H9 (cell line): ENCODE data around the gene CACNG6. TPM values are rescaled to one million over a fixed set of nuclear protein-coding genes. Genes with fewer than 3 reads are reported as not detected.
"Not testable (repeated sequence)": the region's sequence is repeated elsewhere in the genome, so short reads cannot be mapped to it uniquely, and the experiment has no call there.

Experiments used
- DNase-seq: peaks from one replicate; pipeline ENCODE4 v3.0.0-alpha.2; 2017
- H2AFZ ChIP-seq: one replicate; pipeline ENCODE4 v1.6.1; 2013; ENCODE audit warnings: mild to moderate bottlenecking, low read length, control low read depth, moderate library complexity
- H2AK5ac ChIP-seq: 2 replicates; pipeline ENCODE4 v1.6.1; 2013; ENCODE audit warnings: low read length, control low read depth, mixed read lengths; ENCODE audit not compliant: insufficient read length
- H2BK120ac ChIP-seq: one replicate; pipeline ENCODE4 v1.6.1; 2013; ENCODE audit warnings: low read depth, mild to moderate bottlenecking, low read length, control low read depth, inconsistent platforms; ENCODE audit not compliant: poor library complexity, severe bottlenecking
- H2BK12ac ChIP-seq: 2 replicates; pipeline ENCODE4 v1.6.1; 2013; ENCODE audit warnings: low read length, control low read depth, mixed read lengths, low read depth; ENCODE audit not compliant: insufficient read length
- H2BK15ac ChIP-seq: 2 replicates; pipeline ENCODE4 v1.6.1; 2013; ENCODE audit warnings: low read depth, low read length, control low read depth
- H2BK20ac ChIP-seq: one replicate; pipeline ENCODE4 v1.6.1; 2013; ENCODE audit warnings: low read depth, mild to moderate bottlenecking, low read length, control low read depth, inconsistent platforms; ENCODE audit not compliant: poor library complexity, severe bottlenecking
- H2BK5ac ChIP-seq: 2 replicates; pipeline ENCODE4 v1.6.1; 2013; ENCODE audit warnings: low read length, control low read depth, mixed read lengths; ENCODE audit not compliant: insufficient read length
- H3K14ac ChIP-seq: 2 replicates; pipeline ENCODE4 v1.6.1; 2013; ENCODE audit warnings: low read length, control low read depth; ENCODE audit not compliant: insufficient read depth
- H3K18ac ChIP-seq: 2 replicates; pipeline ENCODE4 v1.6.1; 2013; ENCODE audit warnings: low read depth, mild to moderate bottlenecking, mixed read lengths, low read length, control low read depth; ENCODE audit not compliant: insufficient read length
- H3K23ac ChIP-seq: 2 replicates; pipeline ENCODE4 v1.6.1; 2013; ENCODE audit warnings: low read length, control low read depth, mixed read lengths, low read depth; ENCODE audit not compliant: insufficient read length
- H3K23me2 ChIP-seq: 2 replicates; pipeline ENCODE4 v1.6.1; 2013; ENCODE audit warnings: low read depth, mild to moderate bottlenecking, mixed read lengths, low read length, control low read depth; ENCODE audit not compliant: insufficient read length, poor library complexity, severe bottlenecking
- H3K27ac ChIP-seq: 2 replicates; pipeline ENCODE4 v1.5.1; 2013; ENCODE audit warnings: low read length, control low read depth, mixed read lengths, low read depth; ENCODE audit not compliant: insufficient read length
- H3K27me3 ChIP-seq: 2 replicates; pipeline ENCODE4 v1.6.1; 2013; ENCODE audit warnings: low read length, control low read depth, inconsistent platforms; ENCODE audit not compliant: insufficient read depth
- H3K4ac ChIP-seq: 2 replicates; pipeline ENCODE4 v1.6.1; 2013; ENCODE audit warnings: low read depth, mild to moderate bottlenecking, control low read depth, inconsistent platforms, low read length, moderate library complexity
- H3K4me1 ChIP-seq: 2 replicates; pipeline ENCODE4 v1.6.1; 2013; ENCODE audit warnings: low read length, control low read depth, inconsistent platforms; ENCODE audit not compliant: insufficient read depth
- H3K4me2 ChIP-seq: 2 replicates; pipeline ENCODE4 v1.6.1; 2013; ENCODE audit warnings: low read length, control low read depth, mixed read lengths; ENCODE audit not compliant: insufficient read length, insufficient read depth
- H3K56ac ChIP-seq: 2 replicates; pipeline ENCODE4 v1.6.1; 2013; ENCODE audit warnings: low read depth, mild to moderate bottlenecking, mixed read lengths, low read length, control low read depth; ENCODE audit not compliant: insufficient read length
- H3K79me1 ChIP-seq: 2 replicates; pipeline ENCODE4 v1.6.1; 2013; ENCODE audit warnings: low read depth, mild to moderate bottlenecking, moderate library complexity, low read length, control low read depth, inconsistent platforms; ENCODE audit not compliant: insufficient read depth, poor library complexity, severe bottlenecking
- H3K79me2 ChIP-seq: 2 replicates; pipeline ENCODE4 v1.6.1; 2013; ENCODE audit warnings: low read length, control low read depth, inconsistent platforms; ENCODE audit not compliant: insufficient read depth
- H3K9ac ChIP-seq: 2 replicates; pipeline ENCODE4 v1.6.1; 2013; ENCODE audit warnings: low read length, control low read depth, mixed read lengths; ENCODE audit not compliant: insufficient read length; ENCODE audit errors: extremely low read depth
- H3K9me3 ChIP-seq: one replicate; pipeline ENCODE4 v1.6.1; 2013; ENCODE audit warnings: low read depth, low read length, inconsistent platforms; ENCODE audit not compliant: control insufficient read depth
- H3T11ph ChIP-seq: one replicate; pipeline ENCODE4 v1.6.1; 2013; ENCODE audit warnings: mild to moderate bottlenecking, low read length, control low read depth, inconsistent platforms
- H4K20me1 ChIP-seq: one replicate; pipeline ENCODE4 v1.6.1; 2013; ENCODE audit not compliant: control insufficient read depth, insufficient read length, insufficient read depth
- H4K5ac ChIP-seq: 2 replicates; pipeline ENCODE4 v1.6.1; 2013; ENCODE audit warnings: low read depth, mild to moderate bottlenecking, mixed read lengths, low read length, control low read depth; ENCODE audit not compliant: insufficient read length
- H4K8ac ChIP-seq: replicated peaks from 2 replicates; pipeline ENCODE4 v1.6.1; 2013; ENCODE audit warnings: low read length, control low read depth, mixed read lengths, low read depth; ENCODE audit not compliant: insufficient read length
- H4K91ac ChIP-seq: 2 replicates; pipeline ENCODE4 v1.6.1; 2013; ENCODE audit warnings: low read depth, mild to moderate bottlenecking, moderate library complexity, mixed read lengths, low read length, control low read depth; ENCODE audit not compliant: insufficient read length
- H3K27ac Mint-ChIP-seq, 3 experiments: 2 replicates in 2 of 3; 3 replicates in 1 of 3; pipeline ENCODE4 v1.8.0; 2020 to 2021; ENCODE audit warnings: mixed read lengths in 3 of 3, mild to moderate bottlenecking in 1 of 3, moderate library complexity in 1 of 3
- H3K27me3 Mint-ChIP-seq: 2 replicates; pipeline ENCODE4 v1.8.0; 2021; ENCODE audit warnings: low read depth, mild to moderate bottlenecking, moderate library complexity, mixed read lengths
- H3K36me3 Mint-ChIP-seq, 3 experiments: 2 replicates in 2 of 3; 3 replicates in 1 of 3; pipeline ENCODE4 v1.8.0; 2020 to 2021; ENCODE audit warnings: low read depth in 3 of 3, mixed read lengths in 3 of 3; ENCODE audit not compliant: insufficient read depth in 1 of 3
- H3K4me1 Mint-ChIP-seq, 2 experiments: 2 replicates each; pipeline ENCODE4 v1.8.0; 2020; ENCODE audit warnings: mixed read lengths in 2 of 2
- H3K4me3 Mint-ChIP-seq, 2 experiments: 2 replicates in 1 of 2; 3 replicates in 1 of 2; pipeline ENCODE4 v1.8.0; 2020 to 2021; ENCODE audit warnings: mild to moderate bottlenecking in 2 of 2, mixed read lengths in 2 of 2, moderate library complexity in 1 of 2
- H3K9me3 Mint-ChIP-seq, 2 experiments: 2 replicates in 1 of 2; 3 replicates in 1 of 2; pipeline ENCODE4 v1.8.0; 2020; ENCODE audit warnings: mild to moderate bottlenecking in 2 of 2, mixed read lengths in 2 of 2, moderate library complexity in 1 of 2
- WGBS: extraction: QIAGEN DNeasy Blood & Tissue Kit; methylation state at CpG from one replicate; pipeline ENCODE4 v1.1.7; 2013; ENCODE audit warnings: missing lambda C conversion rate, low lambda C conversion rate, mixed read lengths; ENCODE audit not compliant: insufficient read length; ENCODE audit errors: extremely low coverage; 5-methylcytosine and 5-hydroxymethylcytosine counted together
- total RNA-seq: library from RNA; stranded (reverse); gene quantifications from 2 replicates; pipeline ENCODE4 v1.2.1, GENCODE V29; 2021
- TF ChIP-seq, protein P1 (sequence below): fragments of 200-600 bp; sonication (generic); conservative IDR thresholded peaks from 3 replicates; pipeline ENCODE4 v1.8.0; 2021; ENCODE audit warnings: antibody characterized with exemption, mild to moderate bottlenecking

The CACNG6 gene
- total RNA-seq, 1 experiment from 2014 or later: 1.6 TPM

DNA sequence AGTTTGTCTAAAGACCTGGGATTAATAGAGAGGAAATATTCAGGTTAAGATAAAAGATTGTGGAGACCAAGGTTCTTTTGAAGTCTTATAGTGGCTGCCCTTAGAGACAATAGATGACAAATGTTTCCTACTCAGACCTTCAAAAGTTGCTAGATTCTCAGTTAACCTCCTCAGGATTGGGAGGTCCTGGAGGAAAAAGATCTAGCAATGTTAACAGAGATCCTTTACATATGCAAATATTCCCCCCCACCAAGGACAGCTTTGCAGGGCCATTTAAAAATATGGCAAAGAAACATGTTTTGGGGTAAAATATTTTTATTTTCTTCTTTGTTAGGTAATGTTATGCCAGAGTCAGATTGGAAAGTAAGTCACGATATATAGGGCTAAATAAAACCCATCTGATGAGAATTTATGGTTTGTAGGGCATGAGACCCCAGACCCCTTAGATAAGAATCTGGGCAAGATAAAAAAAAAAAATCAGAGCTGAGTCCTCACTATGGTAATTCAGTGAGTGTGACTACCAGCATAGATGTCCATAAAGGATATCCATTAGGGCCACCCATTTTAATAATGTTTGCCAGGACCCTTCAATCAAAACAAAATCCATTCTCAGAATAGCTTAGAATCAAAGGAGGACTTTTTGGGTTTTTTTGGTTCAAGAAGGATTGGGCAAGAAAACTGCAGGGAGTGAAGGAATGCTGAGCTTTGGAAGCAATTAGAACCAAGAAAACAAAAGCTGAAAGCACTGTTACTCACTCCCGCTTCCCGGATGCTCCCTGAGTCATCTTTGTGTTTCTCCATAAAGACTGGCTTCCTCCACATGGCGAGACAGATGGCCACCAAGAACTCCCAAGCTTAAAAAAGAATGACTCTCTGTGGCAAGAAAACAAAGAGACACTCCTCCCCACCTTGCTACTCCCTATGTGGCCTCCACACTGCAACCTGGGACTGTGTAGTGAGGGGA lies 44.1 kb downstream of the CACNG6 start:
- Histone ChIP-seq H3K4me1 (peaks cover 3% of the 10 kb centered on the region), H3K23ac (no peak overlapping the region), H4K5ac (peak overlapping the region; percentile 89), H3K18ac (peak overlapping the region; percentile 7), H3K4me2 (peak overlapping the region; percentile 47), H3K79me1 (no peaks in the 10 kb centered on the region), H2BK12ac (peak overlapping the region; percentile 11), H3K23me2 (no peaks in the 10 kb centered on the region), H3K27me3 (no peaks in the 10 kb centered on the region), H3K9me3 (no peaks in the 10 kb centered on the region), H3K14ac (no peak overlapping the region), H2BK5ac (peak overlapping the region; percentile 74), H3K79me2 (no peaks in the 10 kb centered on the region), H2AFZ (peak overlapping the region; percentile 94), H3K9ac (no peak overlapping the region), H2BK20ac (no peak overlapping the region), H4K91ac (no peak overlapping the region), H2AK5ac (no peak overlapping the region), H4K8ac (no peak overlapping the region), H3K27ac (peak overlapping the region; percentile 98), H3K56ac (peak overlapping the region; percentile 91), H2BK120ac (peak overlapping the region; percentile 61), H2BK15ac (no peak overlapping the region), H4K20me1 (no peaks in the 10 kb centered on the region), H3T11ph (peak overlapping the region; percentile 72), H3K4ac (no peak overlapping the region; the same call in 1 of the 2 replicates)
- peak; percentile 77 for DNase-seq
- Mint-ChIP-seq H3K27me3 (no peaks in the 10 kb centered on the region; the same call in 1 of the 2 replicates), H3K4me1 (peaks cover 41 to 42% of the 10 kb centered on the region in 2 experiments), H3K9me3 (peaks cover 0 to 5% of the 10 kb centered on the region in 2 experiments; a peak in 1 of 5 replicates), H3K27ac (peak overlapping the region; percentile 98 to 100 (median 99)), H3K4me3 (peak overlapping the region; percentile 47 to 62), H3K36me3 (no peaks in the 10 kb centered on the region; a peak in 1 of 7 replicates)
- TF ChIP-seq, protein P1, sequence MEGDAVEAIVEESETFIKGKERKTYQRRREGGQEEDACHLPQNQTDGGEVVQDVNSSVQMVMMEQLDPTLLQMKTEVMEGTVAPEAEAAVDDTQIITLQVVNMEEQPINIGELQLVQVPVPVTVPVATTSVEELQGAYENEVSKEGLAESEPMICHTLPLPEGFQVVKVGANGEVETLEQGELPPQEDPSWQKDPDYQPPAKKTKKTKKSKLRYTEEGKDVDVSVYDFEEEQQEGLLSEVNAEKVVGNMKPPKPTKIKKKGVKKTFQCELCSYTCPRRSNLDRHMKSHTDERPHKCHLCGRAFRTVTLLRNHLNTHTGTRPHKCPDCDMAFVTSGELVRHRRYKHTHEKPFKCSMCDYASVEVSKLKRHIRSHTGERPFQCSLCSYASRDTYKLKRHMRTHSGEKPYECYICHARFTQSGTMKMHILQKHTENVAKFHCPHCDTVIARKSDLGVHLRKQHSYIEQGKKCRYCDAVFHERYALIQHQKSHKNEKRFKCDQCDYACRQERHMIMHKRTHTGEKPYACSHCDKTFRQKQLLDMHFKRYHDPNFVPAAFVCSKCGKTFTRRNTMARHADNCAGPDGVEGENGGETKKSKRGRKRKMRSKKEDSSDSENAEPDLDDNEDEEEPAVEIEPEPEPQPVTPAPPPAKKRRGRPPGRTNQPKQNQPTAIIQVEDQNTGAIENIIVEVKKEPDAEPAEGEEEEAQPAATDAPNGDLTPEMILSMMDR: no peak
- no CpG with 5 or more reads among the region's 4 CpGs for WGBS

DNA sequence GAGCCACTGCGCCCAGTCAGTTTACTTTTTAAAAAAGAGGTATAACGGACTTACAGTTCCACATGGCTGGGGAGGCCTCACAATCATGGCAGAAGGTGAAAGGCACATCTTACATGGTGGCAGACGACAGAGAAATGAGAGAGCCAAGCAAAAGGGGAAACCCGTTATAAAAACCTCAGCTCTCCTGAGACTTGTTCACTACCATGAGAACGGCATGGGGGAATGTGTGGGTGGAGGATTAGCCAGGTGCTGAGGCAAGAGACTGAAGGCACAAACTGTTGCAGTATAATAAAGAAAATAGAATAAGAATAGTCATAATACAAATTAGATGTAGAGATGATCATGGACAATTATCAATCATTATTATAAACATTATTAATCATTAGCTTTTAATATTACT lies 45.1 kb downstream of the CACNG6 start:
- H3K23me2 ChIP-seq, H3T11ph ChIP-seq, H2AFZ ChIP-seq, H3K18ac ChIP-seq, H3K4me1 ChIP-seq, H4K20me1 ChIP-seq, H2BK15ac ChIP-seq, H4K91ac ChIP-seq, H3K27me3 Mint-ChIP-seq, H3K4me2 ChIP-seq, H2BK12ac ChIP-seq, H4K5ac ChIP-seq, H3K56ac ChIP-seq, H3K79me1 ChIP-seq, H3K9me3 Mint-ChIP-seq, H3K4ac ChIP-seq, H3K9ac ChIP-seq, H2BK5ac ChIP-seq, H3K23ac ChIP-seq, H2BK20ac ChIP-seq, H2BK120ac ChIP-seq, H3K36me3 Mint-ChIP-seq, H3K79me2 ChIP-seq, DNase-seq, H3K27me3 ChIP-seq, H3K9me3 ChIP-seq, H3K14ac ChIP-seq, H2AK5ac ChIP-seq, H4K8ac ChIP-seq: not testable (repeated sequence)
- H3K4me1 Mint-ChIP-seq: peaks cover 38% of the 10 kb centered on the region in 2 experiments
- H3K27ac Mint-ChIP-seq: peak overlapping the region; percentile 62 to 97 (median 93)
- no CpG with 5 or more reads among the region's 5 CpGs for WGBS
- peak overlapping the region in 1 of 2 experiments; percentile 6; a peak in 1 of 5 replicates for H3K4me3 Mint-ChIP-seq
- peak overlapping the region; percentile 98 for H3K27ac ChIP-seq
